OCI-LY7 (cell line): ENCODE measurements around the gene COPG1. TPM values are rescaled to one million over a fixed set of nuclear protein-coding genes. Genes with fewer than 3 reads are reported as not detected.

Experiments used
- BruUV-seq: library from RNA; stranded (reverse); fragments of 400-500 nt; replicated peaks from 2 replicates; lab custom pipeline; 2021; lab: Mats Ljungman, UMichigan
- CTCF ChIA-PET: fragments of 300-600 bp; sonication (Branson Sonifier 250); formaldehyde crosslinking; loops from one replicate; lab custom pipeline; 2022; ENCODE audit warnings: antibody characterized with exemption; ENCODE audit not compliant: unreplicated experiment; lab: Charles Lee
- POLR2A ChIA-PET: fragments of 300-600 bp; sonication (Branson Sonifier 250); formaldehyde crosslinking; loops from one replicate; lab custom pipeline; 2022; ENCODE audit warnings: antibody characterized with exemption; lab: Charles Lee
- DNase-seq: peaks from one replicate; pipeline ENCODE4 v3.0.0-alpha.2; 2015; ENCODE audit warnings: low spot score
- H2AFZ ChIP-seq: fragments of 200-600 bp; sonication (generic), shearing (Covaris generic); 2 replicates; pipeline ENCODE4 v1.6.1; 2014; ENCODE audit warnings: mild to moderate bottlenecking, antibody characterized with exemption, low read length, moderate library complexity
- H3K27ac ChIP-seq: fragments of 200-600 bp; sonication (generic); 2 replicates; pipeline ENCODE4 v1.5.1; 2014; ENCODE audit warnings: mixed run types, low read depth, mild to moderate bottlenecking, moderate library complexity, low read length, inconsistent platforms; ENCODE audit not compliant: poor library complexity, severe bottlenecking
- H3K36me3 ChIP-seq: fragments of 200-600 bp; sonication (generic); 2 replicates; pipeline ENCODE4 v1.6.1; 2014; ENCODE audit warnings: mild to moderate bottlenecking, antibody characterized with exemption, low read length, moderate library complexity, mixed read lengths; ENCODE audit not compliant: insufficient read depth
- H3K4me1 ChIP-seq: fragments of 200-600 bp; sonication (generic); 2 replicates; pipeline ENCODE4 v1.5.1; 2014; ENCODE audit warnings: mild to moderate bottlenecking, low read length; ENCODE audit not compliant: insufficient read depth, poor library complexity, severe bottlenecking
- H3K4me2 ChIP-seq: fragments of 200-600 bp; sonication (generic); 2 replicates; pipeline ENCODE4 v1.6.1; 2014; ENCODE audit warnings: mild to moderate bottlenecking, low read length
- H3K4me3 ChIP-seq: fragments of 200-600 bp; sonication (generic); 2 replicates; pipeline ENCODE4 v1.5.1; 2014; ENCODE audit warnings: mild to moderate bottlenecking, low read depth, low read length; ENCODE audit not compliant: poor library complexity, severe bottlenecking
- H3K79me2 ChIP-seq: fragments of 200-600 bp; sonication (generic); 2 replicates; pipeline ENCODE4 v1.6.1; 2016; ENCODE audit warnings: low read depth, mild to moderate bottlenecking, low read length, moderate library complexity, mixed read lengths; ENCODE audit not compliant: insufficient read depth
- H3K9me2 ChIP-seq: fragments of 200-600 bp; sonication (generic); 2 replicates; pipeline ENCODE4 v1.6.1; 2016; ENCODE audit warnings: mild to moderate bottlenecking, low read length, mixed read lengths; ENCODE audit not compliant: insufficient read depth
- H3K9me3 ChIP-seq: fragments of 200-600 bp; sonication (generic); 2 replicates; pipeline ENCODE4 v1.6.1; 2014; ENCODE audit warnings: mild to moderate bottlenecking, mixed run types, low read length, mixed read lengths
- H4K20me1 ChIP-seq: fragments of 200-600 bp; sonication (generic); 2 replicates; pipeline ENCODE4 v1.6.1; 2014; ENCODE audit warnings: mild to moderate bottlenecking, antibody characterized with exemption, low read length, moderate library complexity, mixed read lengths; ENCODE audit not compliant: insufficient read depth
- EZH2phosphoT487 ChIP-seq: fragments of 200-600 bp; sonication (generic); IDR thresholded peaks from 2 replicates; pipeline ENCODE4 v1.6.1; 2018; ENCODE audit warnings: low read depth, borderline replicate concordance, mild to moderate bottlenecking, mixed run types, antibody characterized with exemption, low read length, moderate library complexity, mixed read lengths
- intact Hi-C: fragments of 100-400 bp; cut with micrococcal nuclease; formaldehyde crosslinking; loops from one replicate; pipeline ENCODE4 v1.10.0; 2022; ENCODE audit not compliant: unreplicated experiment
- total RNA-seq, 2 experiments: library from RNA; depleted of rRNA in 1 of 2; stranded (reverse); fragments of >200 nt in 1 of 2; shearing (Covaris generic) in 1 of 2; gene quantifications; 2 replicates each; pipeline ENCODE4 v1.2.3, GENCODE V29; 2014 to 2022
- TF ChIP-seq, protein P1 (sequence below): fragments of 200-600 bp; sonication (generic); conservative IDR thresholded peaks from 2 replicates; pipeline ENCODE4 v1.5.1; 2014; ENCODE audit warnings: mild to moderate bottlenecking, antibody characterized with exemption, low read length, moderate library complexity, mixed read lengths

COPG1 gene
- total RNA-seq, 2 experiments from 2014 or later, result 91.9 to 182 TPM

DNA sequence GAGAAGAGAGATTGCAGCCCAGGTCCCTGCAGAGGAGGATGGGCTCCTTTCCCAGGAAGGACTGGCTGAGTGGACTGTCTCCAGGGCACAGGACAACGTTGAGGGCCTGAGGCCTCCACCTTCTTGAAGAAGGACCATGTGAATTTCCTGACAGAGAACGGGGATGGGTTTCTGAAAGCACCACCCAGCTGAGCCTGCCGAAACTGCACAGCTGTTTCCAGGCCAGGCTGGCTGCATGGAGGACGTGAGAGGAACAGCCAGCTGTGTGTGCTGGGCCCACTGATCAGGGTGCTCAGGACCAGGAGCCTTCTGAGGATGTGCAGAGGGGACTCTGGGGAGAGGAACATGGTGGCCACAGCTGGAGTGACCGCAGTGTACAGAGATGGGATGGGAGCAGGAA, 68.4 kb downstream of the COPG1 start:
- H3K4me3 ChIP-seq, result no peak overlapping the region
- DNase-seq, result peak; percentile 48
- BruUV-seq, result no TSS peak
- peaks cover 36% of the 10 kb centered on the region for H3K4me1 ChIP-seq
- H4K20me1 ChIP-seq, result no peaks in the 10 kb centered on the region
- ChIA-PET CTCF (no interaction called here), POLR2A (interaction anchor here (0.6 to 2.1 kb wide), 2 partner anchors 34 to 270 kb away, joined by 3 to 15 read pairs; no protein-coding TSS in a partner anchor)
- peak overlapping the region; percentile 87; the same call in 1 of the 2 replicates for H3K4me2 ChIP-seq
- H3K27ac ChIP-seq, result no peak overlapping the region
- no peaks in the 10 kb centered on the region for H3K9me3 ChIP-seq
- H3K36me3 ChIP-seq, result no peaks in the 10 kb centered on the region
- H3K9me2 ChIP-seq, result no peaks in the 10 kb centered on the region
- H3K79me2 ChIP-seq, result peaks cover 11% of the 10 kb centered on the region; the same call in 1 of the 2 replicates
- intact Hi-C loops, result loop anchor here (5.0 to 10.0 kb wide), 3 partner anchors 119 to 343 kb away; partner anchors contain the start of genes CNBP and MBD4
- no peak for TF ChIP-seq EZH2phosphoT487
- TF ChIP-seq, protein P1, sequence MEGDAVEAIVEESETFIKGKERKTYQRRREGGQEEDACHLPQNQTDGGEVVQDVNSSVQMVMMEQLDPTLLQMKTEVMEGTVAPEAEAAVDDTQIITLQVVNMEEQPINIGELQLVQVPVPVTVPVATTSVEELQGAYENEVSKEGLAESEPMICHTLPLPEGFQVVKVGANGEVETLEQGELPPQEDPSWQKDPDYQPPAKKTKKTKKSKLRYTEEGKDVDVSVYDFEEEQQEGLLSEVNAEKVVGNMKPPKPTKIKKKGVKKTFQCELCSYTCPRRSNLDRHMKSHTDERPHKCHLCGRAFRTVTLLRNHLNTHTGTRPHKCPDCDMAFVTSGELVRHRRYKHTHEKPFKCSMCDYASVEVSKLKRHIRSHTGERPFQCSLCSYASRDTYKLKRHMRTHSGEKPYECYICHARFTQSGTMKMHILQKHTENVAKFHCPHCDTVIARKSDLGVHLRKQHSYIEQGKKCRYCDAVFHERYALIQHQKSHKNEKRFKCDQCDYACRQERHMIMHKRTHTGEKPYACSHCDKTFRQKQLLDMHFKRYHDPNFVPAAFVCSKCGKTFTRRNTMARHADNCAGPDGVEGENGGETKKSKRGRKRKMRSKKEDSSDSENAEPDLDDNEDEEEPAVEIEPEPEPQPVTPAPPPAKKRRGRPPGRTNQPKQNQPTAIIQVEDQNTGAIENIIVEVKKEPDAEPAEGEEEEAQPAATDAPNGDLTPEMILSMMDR, result no peak
- H2AFZ ChIP-seq, result no peak overlapping the region

GRCh38 chr3:129318921-129319320, 69.5 kb downstream of the COPG1 start:
- H3K9me2 ChIP-seq, result no peaks in the 10 kb centered on the region
- ChIA-PET CTCF (interaction anchor here (0.5 kb wide), 1 partner anchor 7 kb away, joined by 3 read pairs; no protein-coding TSS in a partner anchor), POLR2A (no interaction called here)
- intact Hi-C loops, result loop anchor here (5.0 to 10.0 kb wide), 3 partner anchors 118 to 344 kb away; partner anchors contain the start of genes CNBP and MBD4
- H3K9me3 ChIP-seq, result no peaks in the 10 kb centered on the region
- no peak overlapping the region for H3K4me2 ChIP-seq
- H3K27ac ChIP-seq, result no peak overlapping the region
- peaks cover 11% of the 10 kb centered on the region; the same call in 1 of the 2 replicates for H3K79me2 ChIP-seq
- H3K4me3 ChIP-seq, result no peak overlapping the region
- H3K36me3 ChIP-seq, result no peaks in the 10 kb centered on the region
- peaks cover 30% of the 10 kb centered on the region for H3K4me1 ChIP-seq
- H4K20me1 ChIP-seq, result no peaks in the 10 kb centered on the region
- TF ChIP-seq, protein P1, result no peak
- no peak for TF ChIP-seq EZH2phosphoT487
- DNase-seq, result no peak
- H2AFZ ChIP-seq, result no peak overlapping the region
- no TSS peak for BruUV-seq

DNA sequence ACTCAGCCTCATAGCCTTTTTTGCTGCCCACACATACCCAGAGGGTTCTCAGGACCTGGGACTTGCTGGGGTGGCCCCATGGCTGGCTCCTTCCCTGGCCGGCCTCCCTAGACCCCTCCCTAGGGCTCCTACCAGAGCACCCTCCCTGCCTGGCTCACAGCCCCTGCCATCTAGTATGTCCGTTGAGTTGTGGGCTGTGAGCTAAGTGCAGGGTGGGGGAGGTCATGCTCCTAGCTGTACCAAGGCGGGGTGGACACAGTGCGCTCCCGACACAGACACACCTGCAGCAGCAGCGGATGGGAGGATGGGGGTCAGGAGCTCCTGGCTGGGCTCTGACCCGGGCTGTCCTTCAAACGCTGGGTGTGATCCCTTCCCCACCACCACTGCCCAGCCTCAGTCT, 70.9 kb downstream of the COPG1 start:
- no peak overlapping the region for H3K27ac ChIP-seq
- no peak for TF ChIP-seq EZH2phosphoT487
- TF ChIP-seq, protein P1, result no peak
- POLR2A ChIA-PET, result no interaction called here
- H3K9me3 ChIP-seq, result no peaks in the 10 kb centered on the region
- no peak for DNase-seq
- H3K4me2 ChIP-seq, result no peak overlapping the region
- intact Hi-C loops, result no loop called here
- CTCF ChIA-PET, result no interaction called here
- no peak overlapping the region for H2AFZ ChIP-seq
- peaks cover 4% of the 10 kb centered on the region; the same call in 1 of the 2 replicates for H3K79me2 ChIP-seq
- no peak overlapping the region for H3K4me3 ChIP-seq
- no peaks in the 10 kb centered on the region for H4K20me1 ChIP-seq
- no peaks in the 10 kb centered on the region for H3K36me3 ChIP-seq
- no peaks in the 10 kb centered on the region for H3K9me2 ChIP-seq
- peaks cover 22% of the 10 kb centered on the region for H3K4me1 ChIP-seq
- no TSS peak for BruUV-seq
